NK-92 treated with Interleukin-12 subunit alpha and Interleukin-12 subunit beta, amount 100 ng/mL, for 24 hours (cell line): ENCODE data around the gene SORBS1.

ENCODE experiments used
- DNase-seq: peaks from one replicate; lab custom pipeline; 2025; lab: John Stamatoyannopoulos, UW

Gene SORBS1

DNA sequence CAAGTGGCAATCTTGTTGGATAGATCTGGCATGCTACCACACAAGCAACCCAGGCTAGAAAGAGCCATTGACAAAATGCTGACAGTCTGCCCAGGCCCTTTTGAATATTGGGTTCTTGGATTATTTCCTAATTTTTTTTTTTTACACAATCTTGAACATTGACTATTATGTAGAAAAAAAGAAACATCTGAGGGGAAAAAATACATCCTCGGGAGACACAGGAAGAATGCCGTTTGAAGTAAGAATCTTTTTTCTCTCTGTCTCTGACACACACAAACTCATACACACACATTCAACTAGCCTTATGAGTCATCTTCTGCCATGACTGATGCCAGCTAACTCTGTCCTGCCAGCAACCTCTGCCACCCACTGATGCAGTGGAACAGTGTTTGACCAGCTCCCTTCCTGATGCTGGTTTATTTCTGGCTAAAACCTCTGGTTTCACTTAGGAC, 47.2 kb downstream of the SORBS1 start:
- no peak for DNase-seq

GRCh38 chr10:95513008-95513589, 48.1 kb downstream of the SORBS1 start:
- DNase-seq: no peak

DNA sequence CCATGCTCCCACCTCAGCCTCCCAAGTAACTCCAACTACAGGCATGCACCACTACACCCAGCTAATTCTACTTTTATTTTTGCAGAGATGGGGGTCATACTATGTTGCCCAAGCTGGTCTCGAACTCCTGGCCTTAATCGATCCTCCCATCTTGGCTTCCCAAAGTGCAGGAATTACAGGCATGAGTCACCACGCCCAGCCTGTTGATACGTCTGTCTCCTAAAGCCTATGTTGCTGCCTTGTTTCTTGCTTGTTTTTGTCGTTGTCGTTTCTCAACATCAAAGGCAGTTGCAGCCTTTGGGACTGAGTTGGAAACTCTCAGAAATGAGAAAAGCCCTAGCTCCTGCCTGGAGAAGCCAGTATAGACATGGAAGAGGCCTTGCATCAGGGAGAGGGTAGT, 49.9 kb downstream of the SORBS1 start:
- DNase-seq: no peak

- DNase-seq: no peak
Observed at GRCh38 chr10:95509251-95509650, 51.9 kb downstream of the SORBS1 start.

GRCh38 chr10:95508730-95509129, 52.4 kb downstream of the SORBS1 start:
- no peak for DNase-seq

- DNase-seq: no peak
Observed at GRCh38 chr10:95506056-95506737, 55.0 kb downstream of the SORBS1 start.

GRCh38 chr10:95505641-95506040, 55.5 kb downstream of the SORBS1 start:
- DNase-seq: no peak

- DNase-seq: no peak
Observed at GRCh38 chr10:95505084-95505610, 56.0 kb downstream of the SORBS1 start.

DNA sequence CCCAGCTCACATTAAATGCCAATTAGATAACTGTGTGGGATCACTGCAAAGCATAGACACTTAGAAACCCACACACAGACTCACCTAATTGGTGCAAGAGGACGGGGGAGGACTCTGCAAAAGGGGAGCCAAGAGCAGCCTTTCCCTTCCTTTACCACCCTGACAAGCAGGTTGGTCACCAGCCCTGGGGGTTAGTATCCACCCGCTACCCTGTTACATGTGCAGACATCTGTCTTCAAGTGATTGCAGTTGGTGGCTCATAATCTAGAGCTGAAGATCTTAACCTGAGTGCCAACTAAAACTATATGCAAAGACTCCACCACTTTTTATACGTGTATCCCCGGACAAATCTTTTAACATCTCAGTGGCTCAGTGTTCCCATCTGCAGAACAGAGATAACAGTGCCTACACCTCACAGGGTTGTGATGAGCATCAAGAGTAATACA, 56.9 kb downstream of the SORBS1 start:
- no peak for DNase-seq

DNA sequence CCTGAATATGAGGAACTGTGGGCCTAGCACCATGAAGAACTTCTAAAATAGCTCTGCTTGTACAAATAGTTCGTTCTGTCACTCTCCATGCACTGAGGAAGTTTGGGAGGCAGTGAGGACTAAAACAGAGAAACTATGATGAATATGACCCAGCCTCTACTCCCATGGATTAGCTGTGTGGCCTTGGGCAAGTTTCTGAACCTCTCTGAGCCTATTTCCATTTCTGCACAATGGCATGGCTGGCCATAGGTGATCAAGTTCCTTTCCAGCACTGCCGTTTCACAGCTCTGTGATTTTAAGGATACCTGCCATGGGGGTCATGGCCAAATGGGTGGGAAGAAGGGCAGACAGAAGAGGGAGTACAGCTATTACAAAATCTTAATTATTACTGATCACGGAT, 57.6 kb downstream of the SORBS1 start:
- no peak for DNase-seq

DNA sequence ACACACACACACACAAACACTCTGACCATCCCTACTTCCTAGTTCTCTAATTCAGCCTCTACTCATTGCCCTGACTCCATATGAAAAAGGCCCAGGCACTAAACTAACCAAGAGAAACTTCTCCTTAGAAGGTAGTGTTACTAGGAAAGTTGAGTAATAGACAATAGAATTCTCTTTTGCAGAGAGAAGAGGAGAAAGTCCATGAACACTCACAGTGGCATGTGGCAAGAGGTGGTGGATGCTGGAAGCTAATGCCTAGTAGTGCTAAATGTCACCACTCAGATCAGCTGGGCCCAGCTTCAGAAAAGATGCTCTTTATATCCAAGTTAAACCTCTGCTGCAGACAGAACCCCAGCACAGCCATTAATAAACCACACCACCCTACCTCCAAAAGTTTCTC, 58.2 kb downstream of the SORBS1 start:
- DNase-seq: no peak

- no peak for DNase-seq
Observed at GRCh38 chr10:95502377-95502776, 58.8 kb downstream of the SORBS1 start.

GRCh38 chr10:95501203-95502094, 59.7 kb downstream of the SORBS1 start:
- DNase-seq: no peak

- DNase-seq: no peak
Observed at GRCh38 chr10:95500649-95501048, 60.5 kb downstream of the SORBS1 start.

DNA sequence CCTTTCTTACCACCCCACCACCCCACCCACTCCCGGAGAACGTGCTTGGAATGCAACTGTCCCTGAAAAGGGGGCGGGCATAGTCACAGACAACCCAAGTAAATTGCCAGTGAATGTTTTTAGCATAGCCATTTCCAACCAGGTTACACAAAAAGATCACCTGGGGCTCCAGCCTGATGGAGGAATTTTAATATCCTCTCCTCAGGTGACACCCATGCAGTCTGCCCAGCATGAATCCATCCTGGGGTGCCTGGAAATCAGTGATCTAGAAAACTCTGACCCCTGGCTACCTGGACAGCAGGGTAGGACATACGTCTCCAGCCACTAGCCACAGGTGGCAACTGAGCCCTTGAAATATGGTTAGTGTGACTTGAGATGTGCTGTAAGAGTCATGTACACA, 61.1 kb downstream of the SORBS1 start:
- no peak for DNase-seq

GRCh38 chr10:95499482-95499989, 61.6 kb downstream of the SORBS1 start:
- no peak for DNase-seq

DNA sequence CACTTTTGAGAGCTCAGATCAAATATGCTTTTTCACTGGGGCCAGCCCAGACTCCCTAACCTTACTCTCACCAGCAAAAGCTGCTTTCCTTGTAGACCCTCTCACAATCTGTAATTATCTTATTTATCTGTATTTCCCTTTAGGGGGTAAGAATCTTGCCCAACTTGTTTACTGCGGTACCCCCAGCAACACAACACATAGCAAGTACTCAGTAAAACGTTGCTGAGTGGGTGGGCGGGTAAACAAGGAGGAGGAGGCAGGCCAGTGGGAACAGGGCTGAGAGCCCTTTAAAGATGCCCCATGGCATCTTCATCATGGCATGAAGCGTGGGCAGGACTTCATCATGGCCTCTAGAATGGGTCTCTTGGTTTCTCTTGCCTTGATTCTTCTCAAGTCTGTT, 64.2 kb downstream of the SORBS1 start:
- no peak for DNase-seq

DNA sequence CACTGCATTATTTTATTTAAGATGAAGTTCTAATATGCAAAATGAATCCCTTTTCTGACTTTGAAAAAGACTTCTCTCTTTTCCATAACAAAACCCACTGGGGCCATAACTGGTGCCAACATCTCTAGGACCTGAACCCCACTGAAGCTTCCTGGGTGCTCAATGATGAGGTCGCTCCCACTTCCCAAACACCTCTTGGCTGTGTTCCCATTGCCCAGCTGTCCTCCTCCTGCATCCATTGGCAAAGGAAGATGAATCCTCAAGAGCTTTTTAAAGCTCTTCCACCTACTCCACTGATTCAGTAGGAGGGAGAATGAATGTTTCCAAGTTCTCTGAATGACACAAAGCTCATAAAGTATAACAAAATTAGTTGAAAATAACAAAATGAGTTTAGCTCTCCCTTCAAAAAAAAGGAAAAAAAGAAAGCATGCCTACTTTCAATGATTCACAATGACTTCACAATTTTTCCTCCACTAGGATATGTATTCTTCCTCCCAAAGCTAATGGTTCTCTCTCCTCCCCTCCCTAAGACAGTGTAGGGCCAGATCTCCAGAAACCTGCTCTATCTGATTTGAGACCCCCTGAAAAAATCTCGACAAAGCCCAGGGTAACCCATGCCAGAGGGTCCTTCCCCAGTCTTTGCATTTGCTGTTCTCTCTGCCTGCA, 64.8 kb downstream of the SORBS1 start:
- no peak for DNase-seq

DNA sequence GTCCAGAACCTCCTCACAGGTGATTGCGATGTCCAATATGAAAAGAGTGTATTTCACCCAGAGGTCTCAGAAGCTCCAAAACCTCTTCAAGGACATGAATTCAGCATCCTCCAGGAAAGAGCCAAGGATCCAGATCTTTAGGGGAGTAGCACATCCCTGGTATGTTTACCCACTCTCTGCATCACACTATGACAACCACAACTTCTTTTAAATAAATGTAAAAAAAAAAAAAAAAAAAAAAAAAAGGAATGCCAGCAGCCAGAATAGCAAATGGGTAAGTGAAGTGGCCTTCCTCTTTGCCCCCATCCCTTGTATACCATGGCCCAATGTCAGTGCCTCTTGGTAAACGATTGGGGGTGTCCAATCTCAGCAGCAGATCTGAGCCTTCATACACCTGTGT, 67.3 kb downstream of the SORBS1 start:
- no peak for DNase-seq

DNA sequence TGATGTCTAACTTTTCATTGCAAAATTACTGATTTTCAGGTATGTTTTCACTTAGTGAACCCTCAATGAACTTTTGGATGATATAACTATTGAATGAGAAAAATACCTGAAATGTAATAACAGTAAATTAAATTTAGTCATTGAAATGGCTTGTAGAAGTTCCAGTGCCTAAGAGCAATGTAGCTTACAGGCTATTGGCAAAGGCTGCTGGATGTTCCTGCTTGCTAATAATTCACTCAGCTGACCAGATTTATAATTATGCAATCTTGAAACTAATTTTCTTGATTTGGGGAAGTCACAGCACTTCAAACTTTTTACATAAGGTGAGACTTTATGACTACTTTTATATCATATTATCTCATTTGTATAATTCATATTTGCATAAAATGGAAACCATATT, 73.2 kb downstream of the SORBS1 start:
- DNase-seq: no peak

DNA sequence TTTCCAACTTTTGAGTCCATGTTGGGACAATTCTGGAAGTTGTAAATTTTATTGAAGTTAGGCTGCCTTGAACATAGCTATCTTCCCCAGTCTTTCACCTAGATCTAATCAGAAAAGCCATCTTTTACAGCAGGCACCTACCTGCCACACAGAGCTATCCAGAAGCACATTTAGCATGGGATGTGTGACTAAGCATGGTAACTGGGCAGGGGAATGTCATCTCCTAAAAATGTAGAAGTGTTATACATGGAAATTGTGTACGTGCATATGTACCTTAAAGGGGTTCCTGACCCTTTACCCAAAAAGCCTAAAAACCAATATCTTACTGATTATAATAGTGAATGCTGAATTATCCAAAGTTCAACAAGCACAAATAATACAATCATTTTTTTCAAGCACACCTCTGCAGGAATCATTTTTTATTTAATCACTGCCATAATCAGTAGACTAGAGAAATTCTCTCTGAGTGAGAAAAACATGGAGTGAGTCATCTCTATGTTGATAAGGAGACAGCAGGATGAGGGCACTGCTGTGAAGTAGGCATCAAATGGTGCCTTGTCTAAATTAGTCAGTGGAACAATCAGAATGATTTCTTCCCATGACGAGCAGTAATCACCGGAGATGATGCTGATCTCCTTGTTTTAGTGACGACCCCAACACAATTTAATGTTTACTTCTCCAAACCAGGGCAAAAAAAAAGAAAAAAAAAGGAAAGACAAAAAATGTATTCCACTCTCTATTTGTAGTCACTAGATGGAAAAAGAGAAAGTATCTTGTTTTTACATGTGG, 75.9 kb downstream of the SORBS1 start:
- DNase-seq: no peak
